Fibroblast of lung (primary cell): Measurements from ENCODE around the gene WDR4. TPM values are rescaled to one million over a fixed set of nuclear protein-coding genes. Genes with fewer than 3 reads are reported as not detected.

ENCODE experiments used
- DNase-seq, 2 donors: peaks; one replicate each; pipeline versions ENCODE4 v3.0.0 to v3.0.0-alpha.2; 2010; ENCODE audit warnings: low read depth in 2 of 2
- H2AFZ ChIP-seq: 2 replicates; pipeline ENCODE4 v1.5.1; 2012; ENCODE audit warnings: low read length, control low read depth, inconsistent platforms
- H3K27ac ChIP-seq: 2 replicates; pipeline ENCODE4 v1.5.1; 2011; ENCODE audit warnings: low read length, control low read depth; ENCODE audit not compliant: insufficient read depth
- H3K27me3 ChIP-seq: 2 replicates; pipeline ENCODE4 v1.5.1; 2011; ENCODE audit warnings: mild to moderate bottlenecking, low read length; ENCODE audit not compliant: control insufficient read depth, insufficient read depth
- H3K36me3 ChIP-seq: 2 replicates; pipeline ENCODE4 v1.5.1; 2011; ENCODE audit warnings: low read length; ENCODE audit not compliant: control insufficient read depth, insufficient read depth
- H3K4me1 ChIP-seq: 2 replicates; pipeline ENCODE4 v1.5.1; 2011; ENCODE audit warnings: low read length; ENCODE audit not compliant: control insufficient read depth, insufficient read depth; ENCODE audit errors: extremely low read depth
- H3K4me2 ChIP-seq: 2 replicates; pipeline ENCODE4 v1.5.1; 2011; ENCODE audit warnings: low read length, control low read depth; ENCODE audit not compliant: insufficient read depth; ENCODE audit errors: extremely low read depth
- H3K4me3 ChIP-seq, 4 experiments: fragments of 200-600 bp in 1 of 4; sonication (generic) in 1 of 4; replicated peaks in 1 of 4; 2 replicates each; pipeline ENCODE4 v1.5.1; 2011 to 2016; ENCODE audit warnings: low read length in 4 of 4, low read depth in 3 of 4, mild to moderate bottlenecking in 3 of 4, control low read depth in 2 of 4, inconsistent platforms in 1 of 4, mixed read lengths in 1 of 4; ENCODE audit not compliant: insufficient read depth in 1 of 4; ENCODE audit errors: control extremely low read depth in 1 of 4
- H3K79me2 ChIP-seq: 2 replicates; pipeline ENCODE4 v1.5.1; 2012; ENCODE audit warnings: mild to moderate bottlenecking, low read length, inconsistent platforms; ENCODE audit not compliant: control insufficient read depth, insufficient read depth
- H3K9ac ChIP-seq: 2 replicates; pipeline ENCODE4 v1.5.1; 2011; ENCODE audit warnings: mild to moderate bottlenecking, low read length, control low read depth; ENCODE audit not compliant: insufficient read depth
- H3K9me3 ChIP-seq: 2 replicates; pipeline ENCODE4 v1.5.1; 2012; ENCODE audit warnings: low read depth, low read length; ENCODE audit not compliant: control insufficient read depth, insufficient read depth
- H4K20me1 ChIP-seq: 2 replicates; pipeline ENCODE4 v1.5.1; 2011; ENCODE audit warnings: low read length; ENCODE audit not compliant: control insufficient read depth, insufficient read depth; ENCODE audit errors: extremely low read depth
- EZH2 ChIP-seq: IDR thresholded peaks from 2 replicates; pipeline ENCODE4 v1.5.1; 2012; ENCODE audit warnings: low read length, control low read depth, mild to moderate bottlenecking; ENCODE audit errors: missing control alignments
- polyA plus RNA-seq, 2 donors: library from polyadenylated mRNA; depleted of rRNA in 1 of 2; stranded (reverse) in 1 of 2; unstranded in 1 of 2; fragments of >200 nt; gene quantifications; 2 replicates each; pipeline ENCODE4 v1.2.1, GENCODE V29; 2011 to 2012; ENCODE audit warnings: missing spikeins in 1 of 2
- total RNA-seq: library from RNA; depleted of rRNA; stranded (reverse); fragments of >200 nt; gene quantifications from 2 replicates; pipeline ENCODE4 v1.2.1, GENCODE V29; 2014
- TF ChIP-seq, protein P1 (sequence below), 2 donors: IDR thresholded peaks in 1 of 2; conservative IDR thresholded peaks in 1 of 2; 1 replicate in 1 of 2; 2 replicates in 1 of 2; pipeline ENCODE4 v1.5.1; 2011 to 2012; ENCODE audit warnings: low read length in 2 of 2, control low read depth in 1 of 2, inconsistent platforms in 1 of 2, low read depth in 1 of 2, mild to moderate bottlenecking in 1 of 2

The WDR4 gene
- total and polyA plus RNA-seq, 2 donors (not counting 1 experiment from before 2014, with no cell fraction given): 8.2 to 10.2 TPM

DNA sequence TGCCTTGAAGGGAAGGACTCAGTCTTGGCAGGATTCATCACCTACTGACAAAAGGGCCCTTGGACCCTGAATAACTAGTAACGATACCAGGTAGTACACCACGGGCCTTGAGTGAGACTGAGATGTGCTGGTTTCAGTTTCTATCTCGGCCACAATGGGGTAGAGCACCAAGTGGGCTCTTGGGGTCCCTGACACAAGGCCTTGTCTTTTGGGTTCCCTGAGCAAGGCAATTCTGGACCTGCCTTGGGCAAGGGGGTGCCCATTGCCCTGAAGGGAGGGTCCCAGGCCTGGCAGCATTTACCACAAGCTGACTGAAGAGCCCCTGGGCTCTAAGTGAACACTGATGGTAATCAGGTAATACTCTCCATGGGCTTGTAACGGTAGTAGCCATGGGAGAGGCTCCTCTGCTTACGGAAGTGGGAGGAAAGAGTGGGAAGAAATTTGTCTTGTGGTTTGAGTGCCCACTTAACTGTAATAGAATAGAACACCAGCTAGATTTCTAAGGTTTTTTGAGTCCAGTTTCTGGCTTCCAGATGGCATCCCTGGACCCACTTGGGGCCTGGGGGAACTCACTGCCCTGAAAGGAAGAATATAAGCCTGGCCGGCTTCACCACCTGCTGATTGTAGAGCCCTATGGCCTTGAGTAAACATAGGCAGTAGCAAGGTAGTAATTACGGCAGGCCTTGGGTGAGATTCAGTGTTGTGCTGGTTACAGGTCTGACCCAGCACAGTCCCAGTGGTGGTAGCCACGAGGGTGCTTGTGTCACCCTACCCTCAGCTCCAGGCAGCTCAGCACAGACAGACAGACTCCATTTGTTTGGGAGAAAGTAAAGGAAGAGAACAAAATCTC lies 58.5 kb downstream of the WDR4 start:
- H4K20me1 ChIP-seq: no peaks in the 10 kb centered on the region
- TF ChIP-seq, protein P1, sequence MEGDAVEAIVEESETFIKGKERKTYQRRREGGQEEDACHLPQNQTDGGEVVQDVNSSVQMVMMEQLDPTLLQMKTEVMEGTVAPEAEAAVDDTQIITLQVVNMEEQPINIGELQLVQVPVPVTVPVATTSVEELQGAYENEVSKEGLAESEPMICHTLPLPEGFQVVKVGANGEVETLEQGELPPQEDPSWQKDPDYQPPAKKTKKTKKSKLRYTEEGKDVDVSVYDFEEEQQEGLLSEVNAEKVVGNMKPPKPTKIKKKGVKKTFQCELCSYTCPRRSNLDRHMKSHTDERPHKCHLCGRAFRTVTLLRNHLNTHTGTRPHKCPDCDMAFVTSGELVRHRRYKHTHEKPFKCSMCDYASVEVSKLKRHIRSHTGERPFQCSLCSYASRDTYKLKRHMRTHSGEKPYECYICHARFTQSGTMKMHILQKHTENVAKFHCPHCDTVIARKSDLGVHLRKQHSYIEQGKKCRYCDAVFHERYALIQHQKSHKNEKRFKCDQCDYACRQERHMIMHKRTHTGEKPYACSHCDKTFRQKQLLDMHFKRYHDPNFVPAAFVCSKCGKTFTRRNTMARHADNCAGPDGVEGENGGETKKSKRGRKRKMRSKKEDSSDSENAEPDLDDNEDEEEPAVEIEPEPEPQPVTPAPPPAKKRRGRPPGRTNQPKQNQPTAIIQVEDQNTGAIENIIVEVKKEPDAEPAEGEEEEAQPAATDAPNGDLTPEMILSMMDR (conservative IDR thresholded peaks at IDR 0.05 in 1 of 2, IDR thresholded peaks at IDR 0.05 in 1 of 2; ENCODE audit: low read depth in 1 of 2, low read length in 2 of 2): no peak
- TF ChIP-seq EZH2: no peak
- H3K4me1 ChIP-seq: no peaks in the 10 kb centered on the region
- no peak overlapping the region for H3K4me2 ChIP-seq
- H3K79me2 ChIP-seq: no peaks in the 10 kb centered on the region
- H2AFZ ChIP-seq: no peak overlapping the region
- no peak overlapping the region for H3K4me3 ChIP-seq
- no peaks in the 10 kb centered on the region for H3K27me3 ChIP-seq
- no peaks in the 10 kb centered on the region for H3K9me3 ChIP-seq
- DNase-seq: no peak
- H3K9ac ChIP-seq: no peak overlapping the region
- H3K27ac ChIP-seq: no peak overlapping the region
- no peaks in the 10 kb centered on the region for H3K36me3 ChIP-seq

DNA sequence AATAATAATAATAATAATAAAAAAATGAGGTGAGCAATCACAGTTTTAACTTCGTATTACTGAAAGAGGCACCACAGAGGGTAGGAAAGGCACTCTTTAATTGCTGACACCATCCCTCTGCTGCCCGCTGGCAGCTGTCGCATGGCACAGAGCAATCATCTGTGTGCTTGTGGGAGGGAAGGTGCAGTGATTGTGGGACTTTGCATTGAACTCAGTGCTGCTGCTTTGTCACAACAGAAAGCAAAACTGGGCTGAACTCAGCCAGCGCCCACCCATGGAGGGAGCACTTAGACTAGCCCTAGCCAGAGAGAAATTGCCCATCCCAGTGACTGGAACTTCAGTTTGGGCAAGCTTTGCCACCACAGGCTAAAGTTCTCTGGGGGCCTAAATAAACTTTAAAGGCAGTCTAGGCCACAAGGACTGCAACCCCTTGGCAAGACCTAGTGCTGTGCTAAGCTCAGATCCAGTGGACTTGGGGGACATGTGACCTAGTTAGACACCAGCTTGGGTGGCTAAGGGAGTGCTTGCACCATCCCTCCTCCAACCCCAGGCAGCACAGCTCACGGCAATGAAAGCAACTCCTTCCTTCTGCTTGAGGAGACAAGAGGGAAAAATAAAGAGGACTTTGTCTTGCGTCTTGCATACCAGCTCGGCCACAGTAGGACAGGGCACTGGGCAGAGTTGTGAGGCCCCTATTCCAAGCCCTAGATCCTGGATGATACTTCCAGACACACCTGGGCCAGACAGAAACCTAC lies 59.3 kb downstream of the WDR4 start:
- Histone ChIP-seq H4K20me1 (no peaks in the 10 kb centered on the region), H3K4me2 (no peak overlapping the region), H3K36me3 (no peaks in the 10 kb centered on the region), H3K4me3 (no peak overlapping the region), H3K9me3 (no peaks in the 10 kb centered on the region), H3K79me2 (no peaks in the 10 kb centered on the region), H3K27me3 (no peaks in the 10 kb centered on the region), H3K4me1 (no peaks in the 10 kb centered on the region), H3K9ac (no peak overlapping the region), H3K27ac (no peak overlapping the region), H2AFZ (no peak overlapping the region)
- TF ChIP-seq EZH2: no peak
- TF ChIP-seq, protein P1 (conservative IDR thresholded peaks at IDR 0.05 in 1 of 2, IDR thresholded peaks at IDR 0.05 in 1 of 2; ENCODE audit: low read depth in 1 of 2, low read length in 2 of 2): no peak
- DNase-seq: no peak

DNA sequence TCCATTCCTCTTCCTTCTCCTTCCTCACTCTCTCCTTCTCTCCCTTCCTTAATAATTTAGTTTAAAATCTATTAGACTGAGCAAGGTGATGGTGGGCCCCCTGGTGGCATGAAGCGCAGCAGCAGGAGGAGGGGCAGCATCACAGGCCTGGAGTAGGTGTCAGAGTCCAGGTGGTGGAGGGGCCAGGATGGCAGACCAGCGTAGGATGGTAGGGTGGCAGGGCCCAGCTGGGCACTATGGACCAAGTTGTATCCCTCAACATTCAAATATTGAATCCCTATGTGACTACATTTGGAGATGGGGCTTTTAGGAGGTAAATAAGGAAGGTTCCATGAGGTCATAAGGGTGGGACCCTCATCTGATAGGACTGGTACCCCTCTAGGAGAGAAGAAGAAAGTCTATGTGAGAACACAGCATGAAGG lies 61.0 kb downstream of the WDR4 start:
- TF ChIP-seq, protein P1 (conservative IDR thresholded peaks at IDR 0.05 in 1 of 2, IDR thresholded peaks at IDR 0.05 in 1 of 2; ENCODE audit: low read depth in 1 of 2, low read length in 2 of 2): peak; percentile 62 to 87
- no peak for TF ChIP-seq EZH2
- H3K27ac ChIP-seq: no peak overlapping the region
- H2AFZ ChIP-seq: no peak overlapping the region
- no peak overlapping the region for H3K4me3 ChIP-seq
- no peak overlapping the region for H3K4me2 ChIP-seq
- no peaks in the 10 kb centered on the region for H3K9me3 ChIP-seq
- DNase-seq: peak; percentile 36 to 61
- H4K20me1 ChIP-seq: no peaks in the 10 kb centered on the region
- no peaks in the 10 kb centered on the region for H3K79me2 ChIP-seq
- no peak overlapping the region for H3K9ac ChIP-seq
- no peaks in the 10 kb centered on the region for H3K4me1 ChIP-seq
- H3K27me3 ChIP-seq: no peaks in the 10 kb centered on the region
- no peaks in the 10 kb centered on the region for H3K36me3 ChIP-seq
